ENCODE data around the gene SHTN1.

Gene SHTN1

DNA sequence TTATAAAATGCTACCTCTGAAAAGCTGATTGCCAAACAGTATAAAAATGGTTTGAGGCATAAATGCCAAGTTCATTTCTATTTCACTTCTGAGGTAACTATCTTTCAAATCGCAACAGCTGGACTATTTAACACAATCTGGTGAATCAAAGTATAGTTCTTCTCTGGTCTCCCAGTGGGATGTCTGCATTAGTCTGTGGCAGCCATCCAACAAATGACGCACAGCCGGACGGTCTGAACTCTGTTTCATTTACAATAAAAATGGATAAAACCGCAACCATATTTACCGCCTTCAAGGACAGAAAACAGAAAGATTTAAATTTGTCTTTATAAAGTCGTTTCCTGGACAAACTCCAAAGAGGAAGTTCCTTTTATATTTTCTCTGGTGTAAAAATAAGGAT is 113.8 kb downstream of the SHTN1 start (continued):
- TF ChIP-seq, protein P1, sequence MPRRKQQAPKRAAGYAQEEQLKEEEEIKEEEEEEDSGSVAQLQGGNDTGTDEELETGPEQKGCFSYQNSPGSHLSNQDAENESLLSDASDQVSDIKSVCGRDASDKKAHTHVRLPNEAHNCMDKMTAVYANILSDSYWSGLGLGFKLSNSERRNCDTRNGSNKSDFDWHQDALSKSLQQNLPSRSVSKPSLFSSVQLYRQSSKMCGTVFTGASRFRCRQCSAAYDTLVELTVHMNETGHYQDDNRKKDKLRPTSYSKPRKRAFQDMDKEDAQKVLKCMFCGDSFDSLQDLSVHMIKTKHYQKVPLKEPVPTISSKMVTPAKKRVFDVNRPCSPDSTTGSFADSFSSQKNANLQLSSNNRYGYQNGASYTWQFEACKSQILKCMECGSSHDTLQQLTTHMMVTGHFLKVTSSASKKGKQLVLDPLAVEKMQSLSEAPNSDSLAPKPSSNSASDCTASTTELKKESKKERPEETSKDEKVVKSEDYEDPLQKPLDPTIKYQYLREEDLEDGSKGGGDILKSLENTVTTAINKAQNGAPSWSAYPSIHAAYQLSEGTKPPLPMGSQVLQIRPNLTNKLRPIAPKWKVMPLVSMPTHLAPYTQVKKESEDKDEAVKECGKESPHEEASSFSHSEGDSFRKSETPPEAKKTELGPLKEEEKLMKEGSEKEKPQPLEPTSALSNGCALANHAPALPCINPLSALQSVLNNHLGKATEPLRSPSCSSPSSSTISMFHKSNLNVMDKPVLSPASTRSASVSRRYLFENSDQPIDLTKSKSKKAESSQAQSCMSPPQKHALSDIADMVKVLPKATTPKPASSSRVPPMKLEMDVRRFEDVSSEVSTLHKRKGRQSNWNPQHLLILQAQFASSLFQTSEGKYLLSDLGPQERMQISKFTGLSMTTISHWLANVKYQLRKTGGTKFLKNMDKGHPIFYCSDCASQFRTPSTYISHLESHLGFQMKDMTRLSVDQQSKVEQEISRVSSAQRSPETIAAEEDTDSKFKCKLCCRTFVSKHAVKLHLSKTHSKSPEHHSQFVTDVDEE (CRISPR knock-in tag; IDR thresholded peaks at IDR 0.05) = 0 out of 2 replicates have a peak, but pooled peaks have one; percentile 52

DNA sequence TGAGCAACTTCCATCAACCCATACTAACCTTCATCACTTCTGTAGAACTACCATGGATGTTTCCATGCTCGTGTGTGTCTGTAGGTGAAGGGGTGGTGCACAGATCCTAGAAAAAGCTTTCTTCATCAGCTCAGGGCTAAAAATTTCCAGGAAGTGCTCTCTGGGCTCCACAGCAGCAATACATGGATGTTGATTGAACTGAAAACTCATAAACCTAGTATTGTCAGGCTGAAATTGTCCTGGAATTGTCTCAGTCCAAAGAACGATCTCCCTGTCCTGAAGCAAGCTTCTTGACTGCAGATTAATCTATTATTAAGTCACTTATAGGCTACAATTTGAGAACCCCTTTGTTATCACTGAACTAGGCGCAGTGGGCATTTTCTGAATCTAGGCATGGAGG is 115.9 kb downstream of the SHTN1 start:
- TF ChIP-seq ESRRG (CRISPR knock-in tag; IDR thresholded peaks at IDR 0.05) = no peak
- no peak for TF ChIP-seq GLIS3 (CRISPR knock-in tag; IDR thresholded peaks at IDR 0.05)
- TF ChIP-seq PPARA (CRISPR knock-in tag; IDR thresholded peaks at IDR 0.05; ENCODE audit: borderline replicate concordance) = no peak
- no peak for TF ChIP-seq OSR1 (CRISPR knock-in tag; IDR thresholded peaks at IDR 0.05)
- TF ChIP-seq, protein P2, sequence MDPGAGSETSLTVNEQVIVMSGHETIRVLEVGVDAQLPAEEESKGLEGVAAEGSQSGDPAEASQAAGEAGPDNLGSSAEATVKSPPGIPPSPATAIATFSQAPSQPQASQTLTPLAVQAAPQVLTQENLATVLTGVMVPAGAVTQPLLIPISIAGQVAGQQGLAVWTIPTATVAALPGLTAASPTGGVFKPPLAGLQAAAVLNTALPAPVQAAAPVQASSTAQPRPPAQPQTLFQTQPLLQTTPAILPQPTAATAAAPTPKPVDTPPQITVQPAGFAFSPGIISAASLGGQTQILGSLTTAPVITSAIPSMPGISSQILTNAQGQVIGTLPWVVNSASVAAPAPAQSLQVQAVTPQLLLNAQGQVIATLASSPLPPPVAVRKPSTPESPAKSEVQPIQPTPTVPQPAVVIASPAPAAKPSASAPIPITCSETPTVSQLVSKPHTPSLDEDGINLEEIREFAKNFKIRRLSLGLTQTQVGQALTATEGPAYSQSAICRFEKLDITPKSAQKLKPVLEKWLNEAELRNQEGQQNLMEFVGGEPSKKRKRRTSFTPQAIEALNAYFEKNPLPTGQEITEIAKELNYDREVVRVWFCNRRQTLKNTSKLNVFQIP (CRISPR knock-in tag; IDR thresholded peaks at IDR 0.05; ENCODE audit: borderline replicate concordance, low read depth) = no peak
- no peak for TF ChIP-seq ZNF8 (CRISPR knock-in tag; IDR thresholded peaks at IDR 0.05)
- TF ChIP-seq TOX (CRISPR knock-in tag; IDR thresholded peaks at IDR 0.05; ENCODE audit: borderline replicate concordance) = no peak
- no peak for TF ChIP-seq ZNF565 (CRISPR knock-in tag; conservative IDR thresholded peaks at IDR 0.05; ENCODE audit: low read depth)
- TF ChIP-seq ISL1 (CRISPR knock-in tag; IDR thresholded peaks at IDR 0.05) = no peak
- TF ChIP-seq, protein P1 (CRISPR knock-in tag; IDR thresholded peaks at IDR 0.05) = no peak
- no peak for TF ChIP-seq ZFP30 (CRISPR knock-in tag; IDR thresholded peaks at IDR 0.05)
- TF ChIP-seq CSDC2 (CRISPR knock-in tag; IDR thresholded peaks at IDR 0.05) = no peak
- TF ChIP-seq ZFP3 (CRISPR knock-in tag; IDR thresholded peaks at IDR 0.05) = no peak
- no peak for TF ChIP-seq ZNF70 (CRISPR knock-in tag; IDR thresholded peaks at IDR 0.05)
- TF ChIP-seq ZC3H10 (CRISPR knock-in tag; IDR thresholded peaks at IDR 0.05) = no peak
- no peak for TF ChIP-seq TCF4 (CRISPR knock-in tag; IDR thresholded peaks at IDR 0.05; ENCODE audit: borderline replicate concordance)
- no peak for TF ChIP-seq PATZ1 (CRISPR knock-in tag; IDR thresholded peaks at IDR 0.05; ENCODE audit: borderline replicate concordance)
- no peak for TF ChIP-seq ARNTL (CRISPR knock-in tag; IDR thresholded peaks at IDR 0.05; ENCODE audit: borderline replicate concordance, low read depth)
- no peak for TF ChIP-seq BACH2 (CRISPR knock-in tag; IDR thresholded peaks at IDR 0.05; ENCODE audit: borderline replicate concordance)
- no peak for ATAC-seq

DNA sequence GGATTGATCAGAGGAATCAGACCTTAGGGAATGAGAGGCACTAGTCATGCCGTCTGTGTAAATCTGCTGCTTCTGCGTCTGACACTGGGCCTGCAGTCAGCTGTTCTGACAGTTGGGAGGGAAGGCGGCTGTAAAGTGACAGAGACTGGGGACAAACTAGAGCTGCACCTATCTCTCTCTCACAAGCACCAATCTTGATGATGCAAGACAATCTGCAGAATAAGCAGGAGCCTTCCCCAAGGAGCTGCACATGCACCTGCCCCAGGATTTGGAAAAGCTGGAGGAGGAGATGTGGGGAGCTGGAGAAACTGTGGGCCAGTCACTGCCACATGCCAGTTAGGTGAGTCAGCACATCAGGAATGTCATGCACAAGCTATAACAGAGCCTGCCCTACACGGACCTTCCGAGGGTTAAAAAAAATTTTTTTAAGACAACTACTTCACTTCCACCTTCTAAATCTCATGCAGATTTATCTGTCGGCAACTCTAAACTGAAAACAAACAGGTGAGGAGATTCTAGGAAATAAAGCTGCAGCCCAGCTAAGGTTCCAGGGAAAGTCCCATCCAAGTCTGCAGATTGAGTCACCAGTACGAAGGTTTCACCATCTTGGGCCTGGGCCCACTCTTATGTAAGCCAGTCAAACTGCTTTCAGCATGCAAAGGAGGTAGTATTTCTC is 116.5 kb downstream of the SHTN1 start:
- TF ChIP-seq ZNF70 (CRISPR knock-in tag; IDR thresholded peaks at IDR 0.05) (no peak), ZFP30 (CRISPR knock-in tag; IDR thresholded peaks at IDR 0.05) (no peak), TOX (CRISPR knock-in tag; IDR thresholded peaks at IDR 0.05; ENCODE audit: borderline replicate concordance) (no peak), CSRNP3 (CRISPR knock-in tag; IDR thresholded peaks at IDR 0.05) (no peak), TCF4 (CRISPR knock-in tag; IDR thresholded peaks at IDR 0.05; ENCODE audit: borderline replicate concordance) (no peak), ZC3H10 (CRISPR knock-in tag; IDR thresholded peaks at IDR 0.05) (no peak), OSR1 (CRISPR knock-in tag; IDR thresholded peaks at IDR 0.05) (no peak), PPARA (CRISPR knock-in tag; IDR thresholded peaks at IDR 0.05; ENCODE audit: borderline replicate concordance) (no peak), CSDC2 (CRISPR knock-in tag; IDR thresholded peaks at IDR 0.05) (no peak)
- TF ChIP-seq, protein P1 (CRISPR knock-in tag; IDR thresholded peaks at IDR 0.05) = no peak
- ATAC-seq = peak; percentile 87

All from SK-N-SH treated with all-trans-retinoic acid at 6 μM for 48 hours (cell line).